ENCODE measurements around the gene SORCS3. TPM values are rescaled to one million over a fixed set of nuclear protein-coding genes. Genes with fewer than 3 reads are reported as not detected.

Gene SORCS3
- total RNA-seq, 1 experiment from 2014 or later: not detected

- H3K4me2 ChIP-seq (ENCODE audit: low read depth, low read length, poor library complexity, severe bottlenecking): no peak overlapping the region
- no peaks in the 10 kb centered on the region; the same call in 1 of the 2 replicates for H3K27me3 ChIP-seq (ENCODE audit: low read length)
- H3K27ac ChIP-seq (ENCODE audit: low read length): no peak overlapping the region
- DNase-seq: no peak
- H3K36me3 ChIP-seq (ENCODE audit: insufficient read depth, low read length): no peaks in the 10 kb centered on the region
- H3K4me3 ChIP-seq (ENCODE audit: low read length): no peak overlapping the region
- H3K4me1 ChIP-seq (ENCODE audit: low read length): no peaks in the 10 kb centered on the region
- no peaks in the 10 kb centered on the region for H3K79me2 ChIP-seq (ENCODE audit: low read length)
- H3K9me2 ChIP-seq (replicated peaks; ENCODE audit: insufficient read depth, low read length): no peaks in the 10 kb centered on the region
- no peaks in the 10 kb centered on the region for H4K20me1 ChIP-seq (ENCODE audit: insufficient read depth, low read depth, low read length)
- H3K9ac ChIP-seq (ENCODE audit: low read length): no peak overlapping the region
- H2AFZ ChIP-seq (ENCODE audit: low read length): no peak overlapping the region
- no peaks in the 10 kb centered on the region for H3K9me3 ChIP-seq (ENCODE audit: low read length)
Observed at GRCh38 chr10:104657457-104657856, 16.4 kb downstream of the SORCS3 start.

- Histone ChIP-seq H3K36me3 (ENCODE audit: insufficient read depth, low read length) (no peaks in the 10 kb centered on the region), H3K9me2 (replicated peaks; ENCODE audit: insufficient read depth, low read length) (no peaks in the 10 kb centered on the region)
Observed at GRCh38 chr10:104658067-104658466, 17.0 kb downstream of the SORCS3 start.

GRCh38 chr10:104659809-104660208 is 18.7 kb downstream of the SORCS3 start:
- no peaks in the 10 kb centered on the region for H3K36me3 ChIP-seq (ENCODE audit: insufficient read depth, low read length)
- no peaks in the 10 kb centered on the region for H4K20me1 ChIP-seq (ENCODE audit: insufficient read depth, low read depth, low read length)

More at GRCh38 chr10:104658067-104658466, 17.0 kb downstream of the SORCS3 start:
- no peak overlapping the region for H2AFZ ChIP-seq (ENCODE audit: low read length)
- no peak overlapping the region for H3K4me2 ChIP-seq (ENCODE audit: low read depth, low read length, poor library complexity, severe bottlenecking)
- H3K27me3 ChIP-seq (ENCODE audit: low read length): no peaks in the 10 kb centered on the region; the same call in 1 of the 2 replicates
- no peak overlapping the region for H3K9ac ChIP-seq (ENCODE audit: low read length)
- H3K79me2 ChIP-seq (ENCODE audit: low read length): no peaks in the 10 kb centered on the region
- H3K4me3 ChIP-seq (ENCODE audit: low read length): no peak overlapping the region
- no peak overlapping the region for H3K27ac ChIP-seq (ENCODE audit: low read length)
- DNase-seq: no peak
- H3K4me1 ChIP-seq (ENCODE audit: low read length): no peaks in the 10 kb centered on the region
- no peaks in the 10 kb centered on the region for H3K9me3 ChIP-seq (ENCODE audit: low read length)
- H4K20me1 ChIP-seq (ENCODE audit: insufficient read depth, low read depth, low read length): no peaks in the 10 kb centered on the region

GRCh38 chr10:104663076-104663475 is 22.0 kb downstream of the SORCS3 start:
- H3K9ac ChIP-seq (ENCODE audit: low read length): no peak overlapping the region
- H3K9me2 ChIP-seq (replicated peaks; ENCODE audit: insufficient read depth, low read length): no peaks in the 10 kb centered on the region
- H3K27ac ChIP-seq (ENCODE audit: low read length): no peak overlapping the region
- no peak overlapping the region for H2AFZ ChIP-seq (ENCODE audit: low read length)
- H3K27me3 ChIP-seq (ENCODE audit: low read length): no peaks in the 10 kb centered on the region; the same call in 1 of the 2 replicates
- no peaks in the 10 kb centered on the region for H4K20me1 ChIP-seq (ENCODE audit: insufficient read depth, low read depth, low read length)
- no peak for DNase-seq
- H3K36me3 ChIP-seq (ENCODE audit: insufficient read depth, low read length): no peaks in the 10 kb centered on the region
- H3K4me1 ChIP-seq (ENCODE audit: low read length): no peaks in the 10 kb centered on the region
- no peaks in the 10 kb centered on the region for H3K79me2 ChIP-seq (ENCODE audit: low read length)
- no peaks in the 10 kb centered on the region for H3K9me3 ChIP-seq (ENCODE audit: low read length)
- no peak overlapping the region for H3K4me3 ChIP-seq (ENCODE audit: low read length)
- no peak overlapping the region for H3K4me2 ChIP-seq (ENCODE audit: low read depth, low read length, poor library complexity, severe bottlenecking)

More at GRCh38 chr10:104659809-104660208, 18.7 kb downstream of the SORCS3 start:
- no peak for DNase-seq
- no peak overlapping the region for H3K4me3 ChIP-seq (ENCODE audit: low read length)
- H3K27ac ChIP-seq (ENCODE audit: low read length): no peak overlapping the region
- no peak overlapping the region for H3K4me2 ChIP-seq (ENCODE audit: low read depth, low read length, poor library complexity, severe bottlenecking)
- no peaks in the 10 kb centered on the region for H3K4me1 ChIP-seq (ENCODE audit: low read length)
- no peak overlapping the region for H2AFZ ChIP-seq (ENCODE audit: low read length)
- no peaks in the 10 kb centered on the region; the same call in 1 of the 2 replicates for H3K27me3 ChIP-seq (ENCODE audit: low read length)
- H3K9me3 ChIP-seq (ENCODE audit: low read length): no peaks in the 10 kb centered on the region
- no peak overlapping the region for H3K9ac ChIP-seq (ENCODE audit: low read length)
- H3K9me2 ChIP-seq (replicated peaks; ENCODE audit: insufficient read depth, low read length): no peaks in the 10 kb centered on the region
- H3K79me2 ChIP-seq (ENCODE audit: low read length): no peaks in the 10 kb centered on the region

- no peak for DNase-seq
- H3K9ac ChIP-seq (ENCODE audit: low read length): no peak overlapping the region
- no peak overlapping the region for H3K27ac ChIP-seq (ENCODE audit: low read length)
- no peaks in the 10 kb centered on the region; the same call in 1 of the 2 replicates for H3K27me3 ChIP-seq (ENCODE audit: low read length)
- no peak overlapping the region for H2AFZ ChIP-seq (ENCODE audit: low read length)
- H3K79me2 ChIP-seq (ENCODE audit: low read length): no peaks in the 10 kb centered on the region
- H3K4me3 ChIP-seq (ENCODE audit: low read length): no peak overlapping the region
- H3K4me1 ChIP-seq (ENCODE audit: low read length): no peaks in the 10 kb centered on the region
- H3K4me2 ChIP-seq (ENCODE audit: low read depth, low read length, poor library complexity, severe bottlenecking): no peak overlapping the region
- no peaks in the 10 kb centered on the region for H4K20me1 ChIP-seq (ENCODE audit: insufficient read depth, low read depth, low read length)
- H3K9me3 ChIP-seq (ENCODE audit: low read length): no peaks in the 10 kb centered on the region
- H3K36me3 ChIP-seq (ENCODE audit: insufficient read depth, low read length): no peaks in the 10 kb centered on the region
- no peaks in the 10 kb centered on the region for H3K9me2 ChIP-seq (replicated peaks; ENCODE audit: insufficient read depth, low read length)
Observed at GRCh38 chr10:104663563-104663962, 22.5 kb downstream of the SORCS3 start.

GRCh38 chr10:104664205-104664604 is 23.1 kb downstream of the SORCS3 start:
- no peaks in the 10 kb centered on the region for H3K36me3 ChIP-seq (ENCODE audit: insufficient read depth, low read length)
- no peak for DNase-seq
- H3K9me2 ChIP-seq (replicated peaks; ENCODE audit: insufficient read depth, low read length): no peaks in the 10 kb centered on the region
- H3K27ac ChIP-seq (ENCODE audit: low read length): no peak overlapping the region
- H3K4me1 ChIP-seq (ENCODE audit: low read length): no peaks in the 10 kb centered on the region
- no peaks in the 10 kb centered on the region; the same call in 1 of the 2 replicates for H3K27me3 ChIP-seq (ENCODE audit: low read length)
- H3K9me3 ChIP-seq (ENCODE audit: low read length): no peaks in the 10 kb centered on the region
- no peak overlapping the region for H3K4me2 ChIP-seq (ENCODE audit: low read depth, low read length, poor library complexity, severe bottlenecking)
- no peak overlapping the region for H3K4me3 ChIP-seq (ENCODE audit: low read length)
- no peak overlapping the region for H3K9ac ChIP-seq (ENCODE audit: low read length)
- H4K20me1 ChIP-seq (ENCODE audit: insufficient read depth, low read depth, low read length): no peaks in the 10 kb centered on the region
- H3K79me2 ChIP-seq (ENCODE audit: low read length): no peaks in the 10 kb centered on the region
- no peak overlapping the region for H2AFZ ChIP-seq (ENCODE audit: low read length)

- Histone ChIP-seq H3K4me1 (ENCODE audit: low read length) (no peaks in the 10 kb centered on the region), H3K9me3 (ENCODE audit: low read length) (no peaks in the 10 kb centered on the region), H3K9me2 (replicated peaks; ENCODE audit: insufficient read depth, low read length) (no peaks in the 10 kb centered on the region), H3K4me2 (ENCODE audit: low read depth, low read length, poor library complexity, severe bottlenecking) (no peak overlapping the region), H2AFZ (ENCODE audit: low read length) (no peak overlapping the region), H3K27me3 (ENCODE audit: low read length) (no peaks in the 10 kb centered on the region; the same call in 1 of the 2 replicates), H4K20me1 (ENCODE audit: insufficient read depth, low read depth, low read length) (no peaks in the 10 kb centered on the region), H3K9ac (ENCODE audit: low read length) (no peak overlapping the region), H3K79me2 (ENCODE audit: low read length) (no peaks in the 10 kb centered on the region), H3K4me3 (ENCODE audit: low read length) (no peak overlapping the region), H3K27ac (ENCODE audit: low read length) (no peak overlapping the region), H3K36me3 (ENCODE audit: insufficient read depth, low read length) (no peaks in the 10 kb centered on the region)
- DNase-seq: no peak
Observed at GRCh38 chr10:104665174-104665573, 24.1 kb downstream of the SORCS3 start.

- no peaks in the 10 kb centered on the region for H3K4me1 ChIP-seq (ENCODE audit: low read length)
- no peaks in the 10 kb centered on the region for H4K20me1 ChIP-seq (ENCODE audit: insufficient read depth, low read depth, low read length)
- no peak overlapping the region for H3K27ac ChIP-seq (ENCODE audit: low read length)
- H3K9ac ChIP-seq (ENCODE audit: low read length): no peak overlapping the region
- no peaks in the 10 kb centered on the region for H3K36me3 ChIP-seq (ENCODE audit: insufficient read depth, low read length)
- no peak overlapping the region for H2AFZ ChIP-seq (ENCODE audit: low read length)
- H3K79me2 ChIP-seq (ENCODE audit: low read length): no peaks in the 10 kb centered on the region
- no peak for DNase-seq
- H3K9me3 ChIP-seq (ENCODE audit: low read length): no peaks in the 10 kb centered on the region
- H3K27me3 ChIP-seq (ENCODE audit: low read length): no peaks in the 10 kb centered on the region; the same call in 1 of the 2 replicates
- H3K4me3 ChIP-seq (ENCODE audit: low read length): no peak overlapping the region
- no peak overlapping the region for H3K4me2 ChIP-seq (ENCODE audit: low read depth, low read length, poor library complexity, severe bottlenecking)
- H3K9me2 ChIP-seq (replicated peaks; ENCODE audit: insufficient read depth, low read length): no peaks in the 10 kb centered on the region
Observed at GRCh38 chr10:104666106-104666505, 25.0 kb downstream of the SORCS3 start.
